HEK293T (cell line): ENCODE measurements around the gene IFNA8.

ENCODE experiments used
- CTCF ChIA-PET: fragments of 350-600 bp; formaldehyde crosslinking; extraction: SDS; loops from one replicate; lab custom pipeline; 2021; ENCODE audit warnings: antibody characterized with exemption, inconsistent platforms; lab: Yijun Ruan, JAX
- POLR2A ChIA-PET: fragments of 350-600 bp; formaldehyde crosslinking; extraction: SDS; loops from one replicate; lab custom pipeline; 2020; ENCODE audit warnings: antibody characterized with exemption, inconsistent platforms; lab: Yijun Ruan, JAX
- DNase-seq: peaks from one replicate; pipeline ENCODE4 v3.0.0; 2012; ENCODE audit warnings: mixed read lengths; ENCODE audit errors: extremely low spot score
- ARNT ChIP-seq: fragments of 450-650 bp; IDR thresholded peaks from 2 replicates; pipeline ENCODE4 v1.6.1; 2017; ENCODE audit warnings: mild to moderate bottlenecking
- BHLHE40 ChIP-seq: fragments of 450-650 bp; IDR thresholded peaks from 2 replicates; pipeline ENCODE4 v1.6.1; 2016; ENCODE audit warnings: mild to moderate bottlenecking, moderate library complexity, borderline replicate concordance
- CTBP1 ChIP-seq: fragments of 450-650 bp; IDR thresholded peaks from 2 replicates; pipeline ENCODE4 v1.6.1; 2016; ENCODE audit warnings: borderline replicate concordance
- ELF4 ChIP-seq: fragments of 450-650 bp; IDR thresholded peaks from 2 replicates; pipeline ENCODE4 v1.6.1; 2017; ENCODE audit warnings: antibody characterized with exemption
- FOXA1 ChIP-seq: fragments of 450-650 bp; IDR thresholded peaks from 2 replicates; pipeline ENCODE4 v1.6.1; 2016; ENCODE audit warnings: mild to moderate bottlenecking
- FOXK2 ChIP-seq: fragments of 450-650 bp; IDR thresholded peaks from 2 replicates; pipeline ENCODE4 v1.6.1; 2016; ENCODE audit warnings: mild to moderate bottlenecking
- FOXM1 ChIP-seq: fragments of 450-650 bp; IDR thresholded peaks from 2 replicates; pipeline ENCODE4 v1.6.1; 2017; ENCODE audit warnings: mild to moderate bottlenecking, borderline replicate concordance
- HDGF ChIP-seq: fragments of 450-650 bp; IDR thresholded peaks from 2 replicates; pipeline ENCODE4 v1.6.1; 2017; ENCODE audit warnings: antibody characterized with exemption, borderline replicate concordance
- L3MBTL2 ChIP-seq: fragments of 450-650 bp; conservative IDR thresholded peaks from 2 replicates; pipeline ENCODE4 v1.6.1; 2016; ENCODE audit warnings: mild to moderate bottlenecking
- LEF1 ChIP-seq: fragments of 450-650 bp; IDR thresholded peaks from 2 replicates; pipeline ENCODE4 v1.6.1; 2017; ENCODE audit warnings: mild to moderate bottlenecking, borderline replicate concordance
- NFRKB ChIP-seq: fragments of 450-650 bp; IDR thresholded peaks from 2 replicates; pipeline ENCODE4 v1.6.1; 2016; ENCODE audit warnings: mild to moderate bottlenecking, moderate library complexity
- SP1 ChIP-seq: fragments of 450-650 bp; IDR thresholded peaks from 2 replicates; pipeline ENCODE4 v1.6.1; 2017
- SUZ12 ChIP-seq: fragments of 450-650 bp; IDR thresholded peaks from 2 replicates; pipeline ENCODE4 v1.6.1; 2016; ENCODE audit warnings: mild to moderate bottlenecking
- TARDBP ChIP-seq: fragments of 450-650 bp; IDR thresholded peaks from 2 replicates; pipeline ENCODE4 v1.6.1; 2016
- ZNF384 ChIP-seq: fragments of 450-650 bp; IDR thresholded peaks from 2 replicates; pipeline ENCODE4 v1.6.1; 2016
- TF ChIP-seq, protein P1 (sequence below): fragments of 450-650 bp; IDR thresholded peaks from 2 replicates; pipeline ENCODE4 v1.6.1; 2016

Gene IFNA8

DNA sequence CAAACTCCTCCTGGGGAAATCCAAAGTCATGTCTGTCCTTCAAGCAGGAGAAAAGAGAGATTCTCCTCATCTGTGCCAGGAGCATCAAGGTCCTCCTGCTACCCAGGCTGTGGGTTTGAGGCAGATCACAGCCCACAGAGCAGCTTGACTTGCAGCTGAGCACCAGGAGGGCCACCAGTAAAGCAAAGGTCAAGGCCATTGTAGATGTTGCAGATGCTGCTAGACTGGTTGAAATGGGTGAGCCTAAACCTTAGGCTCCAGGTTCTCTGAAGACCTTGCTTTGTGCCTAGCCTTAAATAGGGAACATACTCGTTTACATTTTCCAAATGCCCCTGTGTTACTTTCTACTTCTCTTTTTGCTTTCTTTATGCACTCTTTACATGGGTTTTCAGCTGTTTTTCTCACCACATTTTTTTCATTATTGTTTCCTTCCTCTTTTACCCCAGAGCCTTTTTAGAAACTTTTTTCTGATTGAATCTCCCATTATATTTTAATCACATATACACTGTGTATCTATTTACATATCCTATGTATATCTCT lies 23.7 kb upstream of the IFNA8 start, which contains the start of gene IFNA2:
TSS of gene IFNA2 (minus strand) at position 268 of the 540 bp plus-strand sequence. CDS start at position 199, 69 bp downstream.
- ChIA-PET POLR2A (no interaction called here), CTCF (interaction anchor here (1.0 kb wide), 1 partner anchor 11 kb away, joined by 3 read pairs; no protein-coding TSS in a partner anchor)
- TF ChIP-seq, protein P1, sequence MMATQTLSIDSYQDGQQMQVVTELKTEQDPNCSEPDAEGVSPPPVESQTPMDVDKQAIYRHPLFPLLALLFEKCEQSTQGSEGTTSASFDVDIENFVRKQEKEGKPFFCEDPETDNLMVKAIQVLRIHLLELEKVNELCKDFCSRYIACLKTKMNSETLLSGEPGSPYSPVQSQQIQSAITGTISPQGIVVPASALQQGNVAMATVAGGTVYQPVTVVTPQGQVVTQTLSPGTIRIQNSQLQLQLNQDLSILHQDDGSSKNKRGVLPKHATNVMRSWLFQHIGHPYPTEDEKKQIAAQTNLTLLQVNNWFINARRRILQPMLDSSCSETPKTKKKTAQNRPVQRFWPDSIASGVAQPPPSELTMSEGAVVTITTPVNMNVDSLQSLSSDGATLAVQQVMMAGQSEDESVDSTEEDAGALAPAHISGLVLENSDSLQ, result no peak
- TF ChIP-seq FOXM1 (no peak), BHLHE40 (no peak), ELF4 (no peak), NFRKB (no peak), ARNT (no peak), ZNF384 (no peak), L3MBTL2 (no peak), TARDBP (no peak), FOXA1 (no peak)
- DNase-seq, result no peak

DNA sequence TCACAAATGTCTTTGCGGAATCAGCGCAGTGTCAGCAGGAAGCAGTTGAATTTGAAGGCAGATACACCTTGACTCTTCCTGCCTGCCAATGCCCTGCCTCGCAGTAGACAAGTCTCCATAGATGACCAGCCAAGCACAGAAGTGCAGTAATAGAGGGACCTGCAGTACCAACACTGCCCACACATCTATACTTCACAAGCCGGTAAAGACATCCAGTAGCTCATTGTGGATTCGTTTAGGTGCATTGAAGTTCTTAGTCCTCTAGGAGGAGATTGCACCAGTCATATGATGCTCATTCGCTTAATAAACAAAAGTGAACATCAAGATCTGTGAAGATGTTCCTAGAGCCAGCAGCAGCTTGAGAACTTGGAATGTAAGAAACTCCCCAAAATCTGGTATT lies 16.6 kb upstream of the IFNA8 start:
- TF ChIP-seq FOXM1 (no peak), SP1 (no peak), TARDBP (no peak), LEF1 (no peak), ELF4 (no peak), BHLHE40 (no peak), ZNF384 (no peak), CTBP1 (no peak)
- TF ChIP-seq, protein P1, result no peak
- POLR2A ChIA-PET, result no interaction called here
- peak; percentile 70 for DNase-seq

DNA sequence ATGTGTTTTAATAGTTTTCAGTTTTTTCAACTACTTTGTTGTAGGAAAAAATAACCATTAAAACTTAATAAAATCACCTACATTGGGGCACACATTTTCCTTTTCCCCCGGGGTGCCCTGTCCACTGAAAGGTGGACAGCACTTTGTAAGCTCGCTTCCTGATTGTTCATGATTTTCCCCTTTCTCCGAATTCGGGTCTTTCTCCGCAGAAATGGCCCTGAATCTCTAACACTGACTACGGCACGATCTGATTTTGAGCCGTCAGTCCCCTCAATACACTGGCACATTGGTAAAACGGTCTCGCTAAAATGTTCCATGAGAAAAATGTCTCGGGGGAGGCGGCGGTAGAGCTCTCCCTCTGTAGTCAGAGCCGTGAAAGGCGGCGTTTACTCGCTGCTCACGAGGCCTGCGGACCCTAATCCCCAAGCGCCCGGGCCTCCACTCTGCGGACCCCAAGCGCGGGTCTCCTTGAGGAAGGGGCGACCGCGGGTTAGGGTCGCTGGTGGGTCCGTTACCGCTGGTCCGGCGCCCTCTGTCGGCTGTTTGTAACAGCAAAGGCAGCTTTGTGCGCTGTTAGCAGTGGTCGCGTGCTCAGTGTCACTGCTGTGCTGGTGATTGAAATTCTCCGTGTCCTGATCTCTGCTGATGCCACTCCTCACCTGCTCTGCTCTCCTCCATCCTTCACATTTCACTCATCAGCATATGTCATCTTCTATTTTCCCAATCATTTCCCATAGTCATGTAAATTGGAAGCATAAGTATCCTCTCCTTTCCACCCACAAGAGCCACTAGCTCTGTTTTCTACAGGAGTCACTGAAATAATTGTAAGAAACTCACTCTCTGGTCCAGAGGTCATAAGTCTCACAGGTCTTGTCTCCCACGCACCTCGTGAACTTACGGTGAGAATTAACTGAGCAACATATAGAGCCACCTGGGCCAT lies 12.9 kb upstream of the IFNA8 start:
- peak; percentile 73 for DNase-seq
- ChIA-PET CTCF (interaction anchor here (0.6 to 1.6 kb wide), 7 partner anchors 11 to 155 kb away, joined by 3 to 15 read pairs (median 5); partner anchors contain the start of gene IFNA2), POLR2A (interaction anchor here (0.8 kb wide), 1 partner anchor 61 kb away, joined by 3 read pairs; no protein-coding TSS in a partner anchor)
- TF ChIP-seq L3MBTL2, result peak; percentile 53
- TF ChIP-seq LEF1, result no peak

More for the DNA sequence above, 16.6 kb upstream of the IFNA8 start:
- CTCF ChIA-PET, result interaction anchor here (0.5 to 0.6 kb wide), 2 partner anchors 11 to 42 kb away, joined by 3 read pairs; no protein-coding TSS in a partner anchor

DNA sequence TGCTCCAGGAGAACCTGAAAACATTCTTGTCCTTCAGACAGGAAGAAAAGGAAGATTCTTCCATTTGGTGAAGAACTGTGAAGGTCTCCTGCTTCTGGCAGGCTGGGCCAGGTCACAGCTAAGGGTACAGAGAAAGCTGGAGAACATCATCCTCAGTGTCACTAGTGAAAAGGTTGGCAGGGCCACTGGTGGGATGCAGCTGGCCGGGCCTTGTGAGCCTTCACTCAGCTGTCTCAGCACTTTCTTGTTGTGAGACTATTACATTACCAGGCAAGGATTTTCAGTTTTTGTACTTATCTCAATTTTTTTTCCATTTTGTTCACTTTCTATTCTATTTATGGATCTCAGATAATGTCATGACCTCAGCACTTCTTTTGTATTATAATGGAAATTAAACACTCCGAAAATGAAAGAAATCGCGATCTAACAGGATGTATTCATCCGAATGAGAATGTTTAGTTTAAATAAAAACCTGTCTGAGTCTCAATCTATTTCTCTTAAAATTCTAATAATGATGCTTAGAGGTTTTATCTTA lies 9.9 kb upstream of the IFNA8 start:
- DNase-seq, result no peak
- POLR2A ChIA-PET, result no interaction called here
- CTCF ChIA-PET, result no interaction called here

DNA sequence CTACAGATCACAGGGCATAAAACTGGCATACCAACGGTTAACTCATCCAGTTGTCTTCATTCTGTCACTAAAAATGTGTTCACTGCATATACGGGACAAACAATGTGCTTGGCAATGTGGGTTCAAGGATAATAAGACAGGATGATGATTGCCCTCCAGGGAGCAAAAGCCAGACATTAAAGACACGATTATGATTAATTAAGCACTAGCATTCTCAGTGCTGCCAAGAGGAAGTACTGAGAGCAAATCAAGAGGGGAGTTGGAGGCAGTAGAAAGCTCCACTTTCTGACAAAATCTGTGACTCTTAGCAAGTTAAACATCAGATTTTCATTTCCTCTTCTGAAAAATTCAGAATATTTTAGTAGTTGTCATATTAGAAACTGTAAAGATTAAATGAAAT lies 9.0 kb upstream of the IFNA8 start:
- TF ChIP-seq FOXA1, result no peak
- TF ChIP-seq NFRKB, result no peak
- TF ChIP-seq, protein P1, result no peak
- TF ChIP-seq LEF1, result no peak
- TF ChIP-seq ZNF384, result no peak
- no peak for TF ChIP-seq SUZ12
- no peak for TF ChIP-seq FOXK2
- TF ChIP-seq TARDBP, result no peak
- no peak for TF ChIP-seq ELF4
- TF ChIP-seq BHLHE40, result no peak
- TF ChIP-seq ARNT, result no peak
- TF ChIP-seq HDGF, result no peak
- no peak for TF ChIP-seq L3MBTL2
- no peak for TF ChIP-seq SP1
- no peak for TF ChIP-seq FOXM1
- no peak for TF ChIP-seq CTBP1
- ChIA-PET POLR2A (no interaction called here), CTCF (no interaction called here)
- DNase-seq, result no peak

More for the DNA sequence above, 9.9 kb upstream of the IFNA8 start:
- TF ChIP-seq ARNT (no peak), NFRKB (no peak), L3MBTL2 (no peak), LEF1 (no peak), FOXK2 (no peak), CTBP1 (no peak), BHLHE40 (no peak), ELF4 (no peak), FOXM1 (no peak), ZNF384 (no peak), HDGF (no peak), SP1 (no peak), TARDBP (no peak), FOXA1 (no peak)
- TF ChIP-seq, protein P1, result no peak
